Measurements from ENCODE around the gene ZNF710.

Gene ZNF710

GRCh38 chr15:90019611-90020010, 18.5 kb downstream of the ZNF710 start:
- DNase-seq: no peak

- DNase-seq: no peak
Observed at GRCh38 chr15:90020021-90020735, 19.1 kb downstream of the ZNF710 start.

- DNase-seq: no peak
Observed at GRCh38 chr15:90020936-90021507, 19.9 kb downstream of the ZNF710 start.

- no peak for DNase-seq
Observed at GRCh38 chr15:90022345-90022744, 21.2 kb downstream of the ZNF710 start.

- no peak for DNase-seq
Observed at GRCh38 chr15:90022905-90023700, 22.0 kb downstream of the ZNF710 start.

GRCh38 chr15:90024406-90024805, 23.3 kb downstream of the ZNF710 start:
- no peak for DNase-seq

GRCh38 chr15:90025489-90026033, 24.4 kb downstream of the ZNF710 start:
- DNase-seq: no peak

GRCh38 chr15:90028376-90028944, 27.3 kb downstream of the ZNF710 start:
- no peak for DNase-seq

GRCh38 chr15:90029024-90029423, 27.9 kb downstream of the ZNF710 start:
- no peak for DNase-seq

- DNase-seq: no peak
Observed at GRCh38 chr15:90030376-90030775, 29.3 kb downstream of the ZNF710 start.

GRCh38 chr15:90031231-90031791, 30.2 kb downstream of the ZNF710 start:
- DNase-seq: no peak

GRCh38 chr15:90033006-90033405, 31.9 kb downstream of the ZNF710 start:
- DNase-seq: no peak

- DNase-seq: no peak
Observed at GRCh38 chr15:90033448-90033847, 32.3 kb downstream of the ZNF710 start.

GRCh38 chr15:90035095-90035839, 34.1 kb downstream of the ZNF710 start:
- peak; percentile 37 for DNase-seq

GRCh38 chr15:90035840-90036230, 34.7 kb downstream of the ZNF710 start:
- DNase-seq: no peak

GRCh38 chr15:90036343-90036742, 35.2 kb downstream of the ZNF710 start:
- DNase-seq: no peak

GRCh38 chr15:90036806-90037510, 35.8 kb downstream of the ZNF710 start:
- no peak for DNase-seq

GRCh38 chr15:90037511-90037860, 36.4 kb downstream of the ZNF710 start:
- no peak for DNase-seq

- DNase-seq: no peak
Observed at GRCh38 chr15:90037961-90038631, 37.0 kb downstream of the ZNF710 start.

- DNase-seq: no peak
Observed at GRCh38 chr15:90038632-90039095, 37.5 kb downstream of the ZNF710 start.

GRCh38 chr15:90039996-90040395, 38.9 kb downstream of the ZNF710 start:
- DNase-seq: no peak

Measured in NCI-H2029 (cell line).